GM18858 (cell line): ENCODE measurements around the gene CX3CL1.

ENCODE experiments used
- ATAC-seq: cut with Tn5 transposase; IDR thresholded peaks from one replicate; pipeline ENCODE4 v1.9.1; 2021; ENCODE audit not compliant: unreplicated experiment

CX3CL1 gene

GRCh38 chr16:57432989-57433388 is 60.7 kb downstream of the CX3CL1 start:
- ATAC-seq: no peak

- ATAC-seq: no peak
These were observed 61.7 kb downstream of the CX3CL1 start for GRCh38 chr16:57434003-57434402.
